Stimulated activated CD8-positive, alpha-beta memory T cell treated with anti-CD3 and anti-CD28 coated beads, Interleukin-12 subunit alpha, Interleukin-12 subunit beta, amount 100 ng/mL, for 24 hours (primary cell): Measurements from ENCODE around the gene JAG2.

Source experiments
- DNase-seq: peaks from one replicate; pipeline ENCODE4 v3.0.0-alpha.2; 2020; ENCODE audit errors: extremely low read depth

The JAG2 gene

GRCh38 chr14:105151084-105151837, 17.3 kb downstream of the JAG2 start:
- no peak for DNase-seq

- no peak for DNase-seq
These were observed 18.1 kb downstream of the JAG2 start for GRCh38 chr14:105150368-105151083.

GRCh38 chr14:105150026-105150367, 18.6 kb downstream of the JAG2 start:
- DNase-seq = no peak

DNA sequence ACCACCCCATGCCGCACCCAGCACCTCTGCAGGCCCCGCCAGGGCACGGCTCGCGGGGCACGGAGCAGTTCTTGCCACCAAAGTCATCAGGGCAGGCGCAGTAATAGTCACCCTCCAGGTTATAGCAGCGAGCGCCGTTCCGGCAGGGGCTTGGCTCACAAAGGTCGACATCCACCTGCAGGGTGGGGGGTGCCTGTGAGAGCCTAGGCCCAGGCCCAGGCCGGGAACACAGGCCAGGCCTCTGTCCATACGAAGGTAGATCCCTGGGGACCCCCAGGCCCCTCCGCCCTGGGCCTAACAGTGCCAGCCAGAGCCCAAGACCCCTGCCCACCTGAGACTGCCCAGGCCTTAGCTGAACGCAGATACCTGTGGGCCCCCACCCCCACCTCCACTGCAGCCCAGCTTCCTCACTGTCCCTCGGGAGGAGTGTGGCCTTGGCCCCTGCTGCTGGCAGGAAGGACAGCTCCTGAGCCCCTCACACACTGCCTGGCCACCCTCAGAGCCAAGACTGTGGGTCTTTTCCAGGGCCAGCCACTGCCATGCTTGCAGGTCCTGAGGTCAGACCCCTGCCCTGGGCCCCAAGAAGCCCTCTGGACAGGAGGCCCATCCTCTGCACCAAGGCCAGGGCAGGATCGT, 19.3 kb downstream of the JAG2 start:
- DNase-seq = no peak

DNA sequence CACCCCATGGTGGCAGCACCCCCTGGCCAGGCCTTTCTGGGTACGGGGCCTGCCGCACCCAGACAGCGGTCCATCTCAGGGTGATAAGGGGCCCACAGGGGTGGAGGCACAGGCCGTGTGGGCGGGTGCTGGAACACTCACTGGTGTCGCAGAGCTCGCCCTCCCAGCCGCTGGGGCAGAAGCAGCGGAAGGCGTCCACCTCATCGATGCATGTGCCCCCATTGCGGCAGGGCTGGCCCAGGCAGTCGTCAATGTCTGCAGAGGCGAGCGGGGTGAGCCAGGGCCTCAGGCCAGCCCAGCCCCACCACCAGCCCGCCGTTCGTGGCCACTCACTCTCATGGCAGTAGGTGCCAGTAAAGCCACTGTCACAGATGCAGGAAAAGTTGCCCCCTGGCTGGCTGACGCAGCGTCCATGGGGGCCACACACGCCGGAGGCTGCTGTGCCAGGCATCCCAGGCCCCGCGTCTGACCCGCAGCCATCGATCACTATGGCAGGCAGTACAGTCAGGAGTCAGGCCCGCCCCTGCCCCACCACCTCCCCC, 19.9 kb downstream of the JAG2 start:
- no peak for DNase-seq

DNA sequence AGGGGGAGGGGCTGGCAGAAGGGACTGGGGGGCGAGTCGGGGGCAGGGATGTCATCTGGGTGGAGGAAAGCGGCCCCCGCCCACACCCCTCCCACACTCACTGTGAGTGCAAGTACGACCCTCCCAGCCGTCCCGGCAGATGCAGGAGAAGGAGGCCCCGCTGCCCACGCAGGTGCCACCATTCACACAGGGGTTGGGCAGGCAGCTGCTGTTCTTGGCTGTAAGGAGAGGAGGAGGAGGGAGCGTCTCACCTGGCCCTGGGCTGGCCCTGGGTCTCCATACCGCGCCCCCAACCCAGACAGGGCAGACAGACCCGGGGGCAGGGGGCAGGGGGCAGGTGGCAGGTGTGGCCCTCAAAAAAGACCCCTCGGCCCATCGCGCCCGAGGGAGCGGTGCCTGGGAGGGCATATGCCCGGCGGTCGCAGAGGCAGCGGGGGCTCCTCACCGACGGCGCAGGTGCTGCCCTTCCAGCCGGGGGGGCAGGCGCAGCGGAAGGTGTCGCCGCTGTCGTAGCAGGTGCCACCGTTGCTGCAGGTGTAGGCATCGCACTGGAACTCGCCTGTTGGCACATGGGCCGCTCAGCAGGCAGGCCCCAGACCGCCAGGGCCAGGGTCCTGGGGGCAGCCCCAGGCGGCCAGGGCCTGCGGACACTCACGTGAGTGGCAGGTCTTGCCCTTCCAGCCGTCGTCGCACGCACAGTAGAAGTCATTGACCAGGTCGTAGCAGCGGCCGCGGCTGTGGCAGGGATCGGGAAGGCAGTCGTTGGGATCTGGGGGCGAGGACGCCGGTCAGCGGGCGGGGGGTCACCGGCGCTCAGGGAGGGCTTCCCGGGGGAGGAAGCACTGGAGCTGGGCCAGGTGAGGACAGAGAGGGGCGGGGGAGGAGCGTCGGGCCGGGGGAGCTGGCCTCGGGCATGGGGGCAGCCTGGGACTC, 20.6 kb downstream of the JAG2 start:
- no peak for DNase-seq

- DNase-seq = no peak
These were observed 21.5 kb downstream of the JAG2 start for GRCh38 chr14:105146976-105147635.

- no peak for DNase-seq
These were observed 22.2 kb downstream of the JAG2 start for GRCh38 chr14:105146181-105146975.

DNA sequence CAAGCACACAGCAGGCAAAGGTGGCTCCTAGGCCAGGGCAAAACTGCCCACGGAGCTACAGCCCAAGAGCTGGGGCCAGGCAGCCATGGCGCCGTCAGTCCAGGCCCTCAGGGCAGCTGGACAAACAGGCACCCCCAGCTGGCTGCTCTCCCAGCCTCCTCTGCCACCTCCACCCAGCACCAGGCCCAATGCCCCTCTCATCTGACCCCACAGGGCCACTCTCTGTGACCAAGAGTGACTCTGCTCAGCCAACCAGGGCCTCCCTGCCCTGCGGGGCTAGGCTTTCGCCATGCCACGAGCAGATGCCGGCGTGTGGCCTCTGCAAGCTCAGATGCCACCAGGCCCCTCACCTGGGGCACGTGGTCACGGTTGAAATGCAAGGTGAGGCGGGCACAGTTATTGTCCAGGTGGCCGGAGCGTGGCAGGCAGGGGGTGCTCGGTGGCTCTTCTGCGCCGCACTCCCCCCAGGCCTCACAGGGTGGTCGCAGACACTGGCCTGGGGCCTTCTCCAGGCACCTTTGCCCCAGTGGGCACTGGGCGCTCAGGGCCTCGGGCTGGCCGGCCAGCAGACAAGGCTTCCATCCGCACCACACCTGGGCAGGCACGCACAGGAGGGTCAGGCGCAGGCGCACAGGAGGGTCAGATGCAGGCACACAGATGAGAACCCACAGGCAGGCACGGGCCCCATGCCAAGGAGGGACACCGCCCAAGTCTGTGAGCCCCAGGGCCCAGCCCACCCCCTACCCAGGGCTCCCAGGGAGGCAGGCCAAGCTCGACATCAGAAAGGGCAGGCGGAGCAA, 23.0 kb downstream of the JAG2 start:
- no peak for DNase-seq

DNA sequence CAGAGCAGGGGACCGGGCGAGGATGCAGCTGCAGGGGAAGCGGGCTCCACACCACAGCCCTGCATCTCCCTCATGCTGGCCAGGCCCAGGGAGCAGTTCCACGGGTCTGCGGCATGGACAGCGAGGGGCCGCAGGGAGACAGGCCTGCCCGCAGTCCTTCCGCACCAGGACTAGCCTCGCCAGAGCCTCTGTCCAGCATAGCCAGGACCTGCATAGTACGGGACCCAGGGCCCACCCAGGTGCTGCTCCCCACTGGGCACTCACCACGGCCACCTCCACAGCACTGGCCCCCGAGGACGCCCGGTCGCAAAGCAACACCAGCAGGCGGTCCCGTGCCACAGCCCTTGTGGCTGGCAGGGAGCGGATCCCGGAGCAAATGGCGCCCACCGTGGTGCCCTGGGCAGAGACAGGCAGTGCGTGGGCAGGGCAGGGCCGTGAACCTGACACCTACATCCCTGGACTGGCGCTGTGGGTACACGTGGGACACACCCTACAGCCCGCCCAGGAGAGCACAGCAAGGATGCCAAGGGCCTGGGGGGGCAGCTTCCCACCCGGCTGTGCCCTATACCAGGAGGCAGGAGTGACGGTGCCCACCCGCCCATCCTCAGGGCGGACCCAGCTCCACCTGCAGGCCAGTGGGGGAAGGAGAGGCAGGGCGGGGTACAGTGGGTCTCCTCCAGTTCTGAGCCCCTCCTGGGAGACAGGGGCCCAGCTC, 23.8 kb downstream of the JAG2 start:
- no peak for DNase-seq

DNA sequence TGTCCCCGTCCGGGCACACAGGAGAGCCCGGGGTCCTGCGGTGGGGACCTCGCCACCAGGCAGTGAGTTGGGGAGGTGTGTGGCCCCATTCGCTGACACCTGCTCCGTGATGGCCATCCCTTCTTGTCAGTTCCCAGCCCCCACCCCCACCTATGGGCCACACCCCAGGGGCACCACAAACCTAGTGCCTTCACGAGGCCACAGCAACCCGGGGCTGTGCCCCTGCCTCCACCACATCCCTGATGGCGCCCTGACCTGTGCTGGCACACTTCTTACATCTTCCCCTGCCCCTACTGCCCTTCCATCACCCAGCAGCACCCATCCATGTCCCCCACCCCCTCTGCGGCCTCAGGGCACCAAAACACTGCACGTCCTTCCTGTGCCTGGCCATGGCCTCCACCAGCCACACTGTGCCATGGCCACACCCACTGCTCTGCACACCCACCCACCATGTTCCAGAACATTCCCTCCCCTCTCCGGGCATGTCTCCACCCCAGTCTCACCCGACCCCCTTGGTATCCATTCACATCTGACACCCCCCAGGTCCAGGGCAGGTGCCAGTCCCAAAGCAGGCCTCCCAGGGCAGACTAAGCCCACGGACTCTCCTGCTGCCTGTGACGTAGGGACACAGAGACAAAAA, 24.4 kb downstream of the JAG2 start:
- no peak for DNase-seq

- no peak for DNase-seq
These were observed 25.0 kb downstream of the JAG2 start for GRCh38 chr14:105143451-105144025.

- no peak for DNase-seq
These were observed 25.7 kb downstream of the JAG2 start for GRCh38 chr14:105142651-105143450.

- DNase-seq = no peak
These were observed 26.9 kb downstream of the JAG2 start for GRCh38 chr14:105141486-105142281.

DNA sequence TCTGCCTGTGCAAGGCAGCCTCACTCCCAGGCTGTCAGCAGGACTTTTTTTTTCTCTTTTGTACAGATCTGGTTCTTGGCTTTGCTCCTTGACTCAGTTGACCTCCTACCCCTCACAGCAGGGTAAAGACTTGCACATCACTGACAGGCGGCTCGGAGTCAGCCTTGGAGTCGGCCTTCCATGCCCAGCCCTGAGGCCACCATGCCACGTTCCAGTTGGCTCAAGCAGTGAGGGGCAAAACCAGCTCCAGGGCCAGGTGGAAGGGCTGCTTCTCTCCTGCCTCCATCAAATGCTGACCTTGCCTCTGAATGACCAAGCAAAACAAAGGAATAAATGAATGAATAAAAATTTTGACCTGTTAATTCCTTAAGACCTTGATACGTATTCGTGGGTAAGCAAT, 27.6 kb downstream of the JAG2 start:
- DNase-seq = no peak

DNA sequence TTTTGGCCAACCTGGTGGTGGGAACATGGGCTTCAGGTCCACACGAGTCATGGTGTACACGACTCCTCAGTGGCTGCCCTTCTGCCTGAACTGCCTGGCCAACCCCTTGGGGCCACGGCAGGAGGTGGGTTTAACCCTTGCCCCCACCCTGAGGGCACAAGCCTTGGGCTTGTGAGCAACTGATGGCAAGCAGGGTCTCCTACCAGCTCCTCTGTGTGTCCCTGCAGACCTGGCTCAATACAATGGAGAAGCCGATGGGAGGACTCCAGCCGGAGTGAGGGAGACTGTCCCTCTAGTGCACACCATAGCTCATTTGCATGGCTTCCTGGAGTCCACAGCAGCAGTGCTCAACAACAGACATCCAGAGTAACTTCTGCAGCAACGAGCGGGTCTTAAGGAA, 28.0 kb downstream of the JAG2 start:
- DNase-seq = no peak
